Right ventricle myocardium superior (tissue), 1 donor: ENCODE data around the gene TET1. TPM values are rescaled to one million over a fixed set of nuclear protein-coding genes. Genes with fewer than 3 reads are reported as not detected.
A peak's percentile ranks its signal among the peaks of the same experiment; 100 is the strongest.
"Not testable (repeated sequence)": the region's sequence is repeated elsewhere in the genome, so short reads cannot be mapped to it uniquely, and the experiment has no call there.

Experiments used
- ATAC-seq: fragments of 200-7000 bp; cut with Tn5 transposase; one replicate; pipeline ENCODE4 v1.9.1; 2020; ENCODE audit warnings: mild to moderate bottlenecking; ENCODE audit not compliant: poor library complexity
- DNase-seq: peaks from one replicate; pipeline ENCODE4 v3.0.0-alpha.2; 2020
- intact Hi-C: fragments of 100-400 bp; cut with DNase I; formaldehyde crosslinking; loops from one replicate; pipeline ENCODE4 v1.11.2; 2022
- total RNA-seq: library from RNA; stranded (reverse); fragmentation: NEBNext Ultra II Directional; extraction: Animal tissue kit (Norgen Biotek cat#: 25700); gene quantifications from one replicate; pipeline ENCODE4 v1.2.1, GENCODE V29; 2021
- donor health status: DM: no; HTN: yes; CAD: no; lungs with severe emphysema.

TET1 gene
- total RNA-seq, 1 donor from 2014 or later = 2.9 TPM

DNA sequence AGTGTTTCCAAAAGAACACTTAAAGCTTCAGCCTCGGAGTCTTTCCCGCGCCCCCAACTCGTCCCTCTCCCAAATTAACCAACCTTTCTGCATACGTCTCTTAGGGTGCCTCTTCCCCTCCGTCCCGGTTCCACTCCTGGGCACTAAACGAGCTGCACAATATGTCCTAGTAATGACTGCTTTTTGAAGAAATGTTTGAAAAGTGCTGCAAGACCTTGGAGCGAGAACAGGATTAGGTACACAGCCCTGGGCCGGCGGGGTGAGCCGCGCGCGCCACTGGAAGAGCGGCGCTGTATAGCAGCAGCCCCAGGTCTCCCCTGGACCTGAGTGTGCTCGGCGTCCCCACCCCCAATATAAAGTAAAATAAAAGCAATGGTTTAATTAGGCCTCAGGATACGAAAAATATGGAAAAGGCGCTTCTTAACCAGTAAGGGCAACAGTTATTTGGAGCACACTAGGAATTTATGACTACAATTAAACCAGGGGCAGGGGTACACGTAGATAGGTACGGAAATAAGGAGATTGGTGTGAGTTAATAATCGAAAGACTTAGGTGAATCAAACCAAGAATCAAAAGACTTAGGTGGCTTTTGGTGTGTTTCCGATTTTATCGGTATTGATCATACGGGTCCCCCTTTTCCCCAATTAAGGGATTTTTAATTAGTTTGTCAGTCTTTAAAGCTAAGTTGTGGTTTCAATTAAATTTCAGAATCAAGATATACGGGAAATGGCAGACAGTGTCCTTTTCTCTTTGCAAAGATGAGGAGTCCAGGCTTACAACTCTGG lies 1.9 kb downstream of the TET1 start:
- DNase-seq (no peak), ATAC-seq (peak; percentile 54)
- intact Hi-C loops = no loop called here

GRCh38 chr10:68562661-68563570 lies 2.8 kb downstream of the TET1 start:
- intact Hi-C loops = no loop called here
- ATAC-seq = no peak
- no peak for DNase-seq

- DNase-seq (no peak), ATAC-seq (no peak)
- intact Hi-C loops = no loop called here
Measured at GRCh38 chr10:68564712-68565111, 4.6 kb downstream of the TET1 start.

DNA sequence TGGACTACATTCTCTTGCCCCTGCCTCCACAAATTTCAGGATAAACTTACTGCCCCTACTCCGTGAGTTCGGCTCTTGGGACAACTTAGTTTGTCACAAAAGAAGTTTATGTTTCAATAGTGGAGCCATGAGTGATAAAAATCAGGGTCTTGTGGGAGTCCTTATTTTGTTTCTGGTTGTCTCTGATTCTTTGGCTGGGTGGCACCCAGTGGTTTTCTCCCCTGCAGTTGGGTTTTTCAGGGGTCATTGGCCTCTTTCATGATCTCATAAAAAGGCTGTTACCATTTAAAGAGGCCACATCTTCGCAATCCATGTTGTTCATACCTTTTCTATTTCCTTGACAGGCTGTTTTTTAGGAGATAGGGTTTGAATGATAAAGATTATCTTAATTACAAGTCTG lies 5.5 kb downstream of the TET1 start:
- DNase-seq (no peak), ATAC-seq (no peak)
- intact Hi-C loops = no loop called here

DNA sequence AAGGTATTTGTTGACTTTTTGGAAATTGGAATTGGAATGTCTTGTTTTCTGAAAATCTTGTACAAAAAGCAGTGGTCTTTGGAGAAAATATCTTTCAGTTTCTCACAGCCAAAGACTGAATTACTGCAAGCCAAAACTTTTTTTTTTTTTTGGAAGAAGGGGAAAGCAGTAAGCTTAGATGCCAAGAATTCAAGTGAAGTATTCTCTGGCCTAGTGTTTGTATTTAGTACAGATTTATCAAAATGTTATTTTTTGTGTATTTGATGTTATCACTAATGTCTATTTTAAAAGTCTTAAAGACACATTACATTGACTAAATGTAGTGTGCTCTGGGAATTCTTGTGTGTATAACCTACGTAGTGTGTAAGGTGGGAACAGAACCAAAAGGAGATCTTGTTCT lies 6.2 kb downstream of the TET1 start:
- ATAC-seq (no peak), DNase-seq (no peak)
- intact Hi-C loops = no loop called here

- DNase-seq = no peak
- intact Hi-C loops = no loop called here
- no peak for ATAC-seq
Measured at GRCh38 chr10:68566955-68567354, 6.8 kb downstream of the TET1 start.

GRCh38 chr10:68572151-68572550 lies 12.0 kb downstream of the TET1 start:
- intact Hi-C loops = no loop called here
- ATAC-seq (no peak), DNase-seq (no peak)

DNA sequence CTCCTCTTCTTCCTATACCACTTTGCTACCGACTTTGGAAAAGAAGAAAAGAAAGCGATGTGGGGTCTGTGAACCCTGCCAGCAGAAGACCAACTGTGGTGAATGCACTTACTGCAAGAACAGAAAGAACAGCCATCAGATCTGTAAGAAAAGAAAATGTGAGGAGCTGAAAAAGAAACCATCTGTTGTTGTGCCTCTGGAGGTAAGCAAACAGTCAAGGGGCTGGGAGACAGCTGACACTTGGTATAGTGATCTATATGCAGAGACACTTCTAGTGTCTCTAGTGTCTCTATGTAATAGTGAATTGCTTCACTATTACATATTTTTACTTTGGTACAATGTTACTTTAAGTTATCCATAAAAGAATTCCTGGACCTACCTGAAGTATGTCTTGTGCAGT lies 13.9 kb downstream of the TET1 start:
- intact Hi-C loops = no loop called here
- ATAC-seq = no peak
- no peak for DNase-seq

GRCh38 chr10:68576118-68576517 lies 16.0 kb downstream of the TET1 start:
- ATAC-seq (no peak), DNase-seq (no peak)
- intact Hi-C loops = no loop called here

GRCh38 chr10:68578974-68579373 lies 18.8 kb downstream of the TET1 start:
- ATAC-seq (no peak), DNase-seq (no peak)
- intact Hi-C loops = no loop called here

- ATAC-seq, DNase-seq, intact Hi-C loops: not testable (repeated sequence)
Measured at GRCh38 chr10:68584187-68584586, 24.1 kb downstream of the TET1 start.

- no peak for ATAC-seq
- no peak for DNase-seq
- intact Hi-C loops = no loop called here
Measured at GRCh38 chr10:68586606-68587305, 26.6 kb downstream of the TET1 start.

DNA sequence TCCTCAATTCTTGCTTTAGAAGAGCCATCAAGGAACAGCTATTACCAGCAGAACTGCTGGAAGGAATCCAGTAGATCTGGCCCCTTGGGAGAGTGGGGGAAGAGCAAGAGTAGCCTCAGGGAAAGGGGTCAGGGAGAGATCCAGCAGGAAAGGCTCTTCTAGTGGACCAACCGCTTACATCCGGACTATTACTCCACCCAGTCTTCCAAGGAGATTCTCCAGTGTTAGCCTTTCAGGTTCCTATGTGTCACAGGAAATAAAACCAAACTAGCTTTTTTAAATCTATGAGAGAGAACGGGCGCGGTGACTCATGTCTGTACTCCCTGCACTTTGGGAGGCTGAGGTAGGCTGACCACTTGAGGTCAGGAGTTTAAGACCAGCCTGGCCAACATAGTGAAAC lies 34.3 kb downstream of the TET1 start:
- ATAC-seq (peak; percentile 32), DNase-seq (no peak)
- intact Hi-C loops = no loop called here

- intact Hi-C loops = no loop called here
- no peak for ATAC-seq
- DNase-seq = no peak
Measured at GRCh38 chr10:68595513-68595912, 35.4 kb downstream of the TET1 start.

- DNase-seq (no peak), ATAC-seq (no peak)
- intact Hi-C loops = no loop called here
Measured at GRCh38 chr10:68597407-68597806, 37.3 kb downstream of the TET1 start.

DNA sequence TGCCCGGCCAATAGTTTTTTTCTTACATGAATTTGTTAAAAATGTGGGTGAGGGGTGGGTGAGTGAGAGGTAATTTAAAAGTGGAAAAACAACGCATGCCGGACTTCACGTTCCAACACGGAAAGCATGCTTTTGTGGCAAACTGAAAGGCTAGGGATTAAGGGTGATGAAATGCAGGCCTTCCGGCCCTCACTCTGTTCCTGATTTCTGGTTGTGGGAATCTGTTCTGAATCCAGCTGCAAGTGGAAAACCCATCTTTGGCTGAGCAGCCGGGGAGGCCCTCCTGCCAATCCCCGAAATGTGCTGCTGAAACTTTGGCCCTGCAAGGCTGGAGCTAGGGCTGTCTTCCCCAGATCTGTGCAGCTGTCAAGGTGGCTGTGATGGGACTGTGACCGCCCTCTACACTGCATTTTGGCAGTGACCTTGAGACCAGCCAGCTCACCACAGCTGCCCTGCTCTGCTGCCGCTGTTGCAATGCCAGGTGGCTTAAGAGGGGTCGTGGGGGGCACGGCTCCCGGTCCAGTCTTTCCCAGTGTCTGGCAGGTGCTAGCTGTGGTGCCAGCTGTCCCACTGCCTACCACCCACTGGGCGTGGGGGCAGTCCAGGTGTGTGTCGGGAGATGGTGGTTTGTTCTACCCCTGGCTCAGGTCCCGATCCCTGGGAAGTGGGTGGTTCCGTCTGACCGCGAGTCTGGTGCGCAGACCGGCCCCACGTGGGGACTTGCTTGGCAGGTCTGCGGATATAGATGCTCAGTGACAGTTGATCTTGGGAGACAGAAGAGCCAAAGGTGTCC lies 39.0 kb downstream of the TET1 start:
- DNase-seq = peak; percentile 49
- ATAC-seq = peak; percentile 60

DNA sequence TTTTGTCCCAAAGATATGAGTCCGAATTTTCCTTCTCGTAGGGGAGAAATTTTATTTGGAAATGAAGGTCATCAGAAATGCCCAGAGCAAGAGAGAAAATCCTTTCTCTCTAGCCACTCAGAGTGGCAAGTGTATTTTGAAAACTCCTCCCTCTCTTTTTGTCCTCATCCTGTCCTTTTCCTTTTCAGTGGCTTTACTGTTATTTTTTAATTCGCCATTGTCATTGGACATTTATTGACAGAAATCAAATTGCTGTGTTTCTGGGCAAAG lies 39.6 kb downstream of the TET1 start:
- intact Hi-C loops = no loop called here
- no peak for DNase-seq
- ATAC-seq = peak; percentile 9

More for the DNA sequence above, 39.0 kb downstream of the TET1 start:
- intact Hi-C loops = no loop called here

DNA sequence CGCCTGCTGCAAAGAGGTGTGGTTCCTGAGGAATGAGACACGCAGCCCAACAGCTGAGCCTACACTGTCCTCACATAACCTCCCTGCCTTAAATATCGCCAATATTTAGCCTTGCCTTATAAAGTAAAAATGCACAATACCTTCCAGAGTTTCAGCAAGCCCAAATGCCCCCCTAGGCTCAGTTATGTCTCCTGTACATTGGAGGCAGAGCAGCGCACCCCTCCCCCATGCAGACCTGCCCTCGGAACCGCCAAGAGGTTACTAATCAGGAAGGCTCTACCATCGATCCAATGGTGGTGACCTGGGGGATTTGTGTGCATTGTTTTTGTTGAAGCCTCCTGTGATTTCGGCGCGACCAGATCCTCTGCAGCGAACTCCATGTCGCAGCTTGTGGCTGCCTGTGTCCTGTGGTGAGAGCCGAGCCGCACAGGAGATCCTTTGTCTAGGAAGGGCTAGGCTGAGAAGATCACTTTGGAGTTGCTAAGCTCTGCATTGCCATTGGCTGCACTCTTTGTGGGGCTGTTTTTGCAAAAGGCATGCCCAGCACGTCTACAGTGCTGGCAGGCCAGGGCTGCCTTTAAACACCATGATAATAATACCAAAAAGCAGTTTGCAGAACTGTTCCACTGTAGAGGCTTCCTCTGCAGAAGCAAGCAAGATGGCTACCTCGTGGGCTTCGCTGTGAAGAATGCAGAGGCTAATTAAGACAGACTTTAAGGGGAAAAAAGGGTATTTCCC lies 40.1 kb downstream of the TET1 start:
- peak; percentile 81 for DNase-seq
- peak; percentile 96 for ATAC-seq
- intact Hi-C loops = no loop called here
